Neural crest cell (in vitro differentiated cells): ENCODE results near the gene NCS1. TPM values are rescaled to one million over a fixed set of nuclear protein-coding genes. Genes with fewer than 3 reads are reported as not detected.

Experiments
- DNase-seq: peaks from one replicate; pipeline ENCODE4 v3.0.0; 2021; ENCODE audit warnings: low read depth, mixed read lengths, low spot score
- H3K27ac Mint-ChIP-seq: one replicate; pipeline ENCODE4 v1.8.0; 2021; ENCODE audit warnings: mild to moderate bottlenecking, mixed read lengths; ENCODE audit not compliant: unreplicated experiment
- H3K27me3 Mint-ChIP-seq: 2 replicates; pipeline ENCODE4 v1.8.0; 2021; ENCODE audit warnings: low read depth, mild to moderate bottlenecking, mixed read lengths
- H3K36me3 Mint-ChIP-seq: 2 replicates; pipeline ENCODE4 v1.8.0; 2021; ENCODE audit warnings: low read depth, mild to moderate bottlenecking, mixed read lengths
- H3K4me1 Mint-ChIP-seq: 2 replicates; pipeline ENCODE4 v1.8.0; 2021; ENCODE audit warnings: mixed read lengths
- H3K4me3 Mint-ChIP-seq: one replicate; pipeline ENCODE4 v1.8.0; 2021; ENCODE audit warnings: mild to moderate bottlenecking, mixed read lengths
- H3K9me3 Mint-ChIP-seq: 2 replicates; pipeline ENCODE4 v1.8.0; 2021; ENCODE audit warnings: mixed read lengths
- CTCF ChIP-seq: fragments of 200-600 bp; sonication (generic); conservative IDR thresholded peaks from 2 replicates; pipeline ENCODE4 v1.5.0; 2021; ENCODE audit warnings: antibody characterized with exemption, mild to moderate bottlenecking
- total RNA-seq: library from RNA; stranded (reverse); gene quantifications from 2 replicates; pipeline ENCODE4 v1.2.1, GENCODE V29; 2021

NCS1 gene
- total RNA-seq, 1 donor from 2014 or later, result 60.1 TPM

GRCh38 chr9:130155647-130156046 lies 16.6 kb upstream of the NCS1 start:
- Mint-ChIP-seq H3K4me1 (no peaks in the 10 kb centered on the region), H3K27ac (no peak overlapping the region), H3K36me3 (no peaks in the 10 kb centered on the region), H3K4me3 (no peak overlapping the region), H3K9me3 (no peaks in the 10 kb centered on the region), H3K27me3 (no peaks in the 10 kb centered on the region)
- no peak for TF ChIP-seq CTCF
- no peak for DNase-seq

GRCh38 chr9:130156672-130157071 lies 15.5 kb upstream of the NCS1 start:
- Mint-ChIP-seq H3K27ac (no peak overlapping the region), H3K36me3 (no peaks in the 10 kb centered on the region), H3K9me3 (no peaks in the 10 kb centered on the region), H3K27me3 (no peaks in the 10 kb centered on the region), H3K4me1 (no peaks in the 10 kb centered on the region), H3K4me3 (no peak overlapping the region)
- DNase-seq, result no peak
- TF ChIP-seq CTCF, result no peak

GRCh38 chr9:130157079-130157478 lies 15.1 kb upstream of the NCS1 start:
- no peak for TF ChIP-seq CTCF
- no peak for DNase-seq
- no peaks in the 10 kb centered on the region for H3K36me3 Mint-ChIP-seq
- no peaks in the 10 kb centered on the region for H3K9me3 Mint-ChIP-seq
- H3K4me3 Mint-ChIP-seq, result no peak overlapping the region
- H3K4me1 Mint-ChIP-seq, result no peaks in the 10 kb centered on the region
- H3K27ac Mint-ChIP-seq, result no peak overlapping the region
- H3K27me3 Mint-ChIP-seq, result no peaks in the 10 kb centered on the region

- H3K9me3 Mint-ChIP-seq, result no peaks in the 10 kb centered on the region
- no peak for TF ChIP-seq CTCF
- no peak overlapping the region for H3K4me3 Mint-ChIP-seq
- no peaks in the 10 kb centered on the region for H3K27me3 Mint-ChIP-seq
- DNase-seq, result no peak
- no peaks in the 10 kb centered on the region for H3K36me3 Mint-ChIP-seq
- no peaks in the 10 kb centered on the region for H3K4me1 Mint-ChIP-seq
- no peak overlapping the region for H3K27ac Mint-ChIP-seq
Measured at GRCh38 chr9:130158001-130158400, 14.2 kb upstream of the NCS1 start.

DNA sequence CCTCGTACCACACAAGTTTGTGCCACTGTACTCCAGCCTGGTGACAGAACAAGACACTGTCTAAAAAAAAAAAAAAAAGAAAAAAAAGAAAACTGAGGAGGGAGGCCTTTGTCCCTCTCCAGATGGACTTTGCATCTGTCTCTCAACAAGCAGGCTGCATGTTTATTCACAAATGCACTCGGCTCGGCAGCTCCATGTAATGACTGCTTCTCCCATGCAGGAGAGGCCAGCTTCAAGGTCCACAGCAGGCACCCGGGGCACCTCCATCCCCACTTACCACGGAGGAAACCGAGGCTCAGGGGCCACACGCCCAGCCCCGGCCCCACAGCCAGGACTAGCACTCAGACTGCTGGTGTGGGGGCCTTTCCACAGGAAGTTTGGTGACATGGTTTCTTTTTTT lies 13.1 kb upstream of the NCS1 start:
- Mint-ChIP-seq H3K4me3 (no peak overlapping the region), H3K36me3 (no peaks in the 10 kb centered on the region), H3K9me3 (no peaks in the 10 kb centered on the region), H3K4me1 (no peaks in the 10 kb centered on the region), H3K27ac (no peak overlapping the region), H3K27me3 (no peaks in the 10 kb centered on the region)
- no peak for TF ChIP-seq CTCF
- no peak for DNase-seq
